ENCODE measurements around the gene GTSF1L.

DNA sequence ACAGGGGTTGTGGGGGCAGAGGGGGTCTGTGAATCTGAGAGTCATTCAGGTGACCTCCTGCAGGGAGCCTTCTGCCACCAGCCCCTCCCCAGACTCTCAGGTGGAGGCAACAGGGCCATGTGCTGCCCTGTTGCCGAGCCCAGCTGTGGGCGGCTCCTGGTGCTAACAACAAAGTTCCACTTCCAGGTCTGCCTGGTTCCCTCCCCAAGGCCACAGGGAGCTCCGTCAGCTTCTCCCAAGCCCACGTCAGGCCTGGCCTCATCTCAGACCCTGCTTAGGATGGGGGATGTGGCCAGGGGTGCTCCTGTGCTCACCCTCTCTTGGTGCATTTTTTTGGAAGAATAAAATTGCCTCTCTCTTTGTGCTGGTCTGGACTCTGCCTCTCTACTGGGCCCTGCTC, 10.7 kb downstream of the GTSF1L start:
- TF ChIP-seq, protein P1, sequence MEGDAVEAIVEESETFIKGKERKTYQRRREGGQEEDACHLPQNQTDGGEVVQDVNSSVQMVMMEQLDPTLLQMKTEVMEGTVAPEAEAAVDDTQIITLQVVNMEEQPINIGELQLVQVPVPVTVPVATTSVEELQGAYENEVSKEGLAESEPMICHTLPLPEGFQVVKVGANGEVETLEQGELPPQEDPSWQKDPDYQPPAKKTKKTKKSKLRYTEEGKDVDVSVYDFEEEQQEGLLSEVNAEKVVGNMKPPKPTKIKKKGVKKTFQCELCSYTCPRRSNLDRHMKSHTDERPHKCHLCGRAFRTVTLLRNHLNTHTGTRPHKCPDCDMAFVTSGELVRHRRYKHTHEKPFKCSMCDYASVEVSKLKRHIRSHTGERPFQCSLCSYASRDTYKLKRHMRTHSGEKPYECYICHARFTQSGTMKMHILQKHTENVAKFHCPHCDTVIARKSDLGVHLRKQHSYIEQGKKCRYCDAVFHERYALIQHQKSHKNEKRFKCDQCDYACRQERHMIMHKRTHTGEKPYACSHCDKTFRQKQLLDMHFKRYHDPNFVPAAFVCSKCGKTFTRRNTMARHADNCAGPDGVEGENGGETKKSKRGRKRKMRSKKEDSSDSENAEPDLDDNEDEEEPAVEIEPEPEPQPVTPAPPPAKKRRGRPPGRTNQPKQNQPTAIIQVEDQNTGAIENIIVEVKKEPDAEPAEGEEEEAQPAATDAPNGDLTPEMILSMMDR (IDR thresholded peaks at IDR 0.05), result no peak
- TF ChIP-seq EP300 (IDR thresholded peaks at IDR 0.05) (no peak), POLR2A (IDR thresholded peaks at IDR 0.05) (no peak)

Data from upper lobe of left lung (tissue), 4 donors.